HG03558 (cell line): ENCODE results near the gene C16orf95.

Experiments used
- ATAC-seq: cut with Tn5 transposase; IDR thresholded peaks from one replicate; pipeline ENCODE4 v1.9.1; 2021; ENCODE audit warnings: moderate number of reproducible peaks; ENCODE audit not compliant: unreplicated experiment; ENCODE audit errors: extremely low read depth

C16orf95 gene

GRCh38 chr16:87333581-87334331 lies 16.6 kb upstream of the C16orf95 start:
- ATAC-seq: no peak

DNA sequence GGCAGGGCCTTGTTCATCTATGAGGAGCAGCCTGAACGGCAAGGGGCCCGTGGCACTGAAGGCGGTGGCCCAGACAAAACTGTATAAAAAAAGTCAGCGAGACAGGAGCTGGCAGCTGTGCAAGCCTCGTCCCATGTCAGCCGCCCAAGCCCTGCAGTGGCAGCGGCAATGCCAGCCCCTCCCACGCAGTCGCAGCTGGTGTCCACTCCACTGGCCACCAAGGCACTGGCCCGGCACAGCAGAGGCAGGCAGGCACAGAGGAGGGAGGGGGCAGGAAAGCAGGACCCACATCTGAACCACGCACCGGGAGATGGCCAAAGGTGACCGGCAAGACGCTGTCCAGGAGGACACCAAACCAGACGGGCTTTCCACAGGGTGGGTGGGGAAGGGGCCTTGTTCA lies 15.9 kb upstream of the C16orf95 start:
- ATAC-seq: no peak

DNA sequence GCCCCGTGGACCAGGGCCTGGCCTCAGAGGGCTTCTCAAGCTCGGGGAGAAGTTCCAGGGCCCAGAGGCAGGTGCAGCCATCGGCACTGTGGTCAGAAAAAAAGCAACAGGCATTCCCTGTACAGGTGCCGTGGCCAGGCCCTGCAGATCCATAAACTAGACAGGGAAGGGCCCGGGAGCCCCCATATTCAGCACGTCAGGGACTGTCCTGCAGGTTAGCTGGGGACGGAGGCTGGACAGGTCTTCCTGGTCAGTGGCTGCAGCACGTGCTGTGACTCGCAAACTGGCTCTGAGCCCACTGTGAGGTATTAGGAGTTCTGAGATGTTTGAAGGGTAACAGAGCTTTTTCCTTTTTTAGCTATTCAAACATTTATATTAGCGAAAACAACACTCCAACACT lies 15.0 kb upstream of the C16orf95 start:
- no peak for ATAC-seq

- no peak for ATAC-seq
These were observed 14.1 kb upstream of the C16orf95 start for GRCh38 chr16:87331241-87331801.

DNA sequence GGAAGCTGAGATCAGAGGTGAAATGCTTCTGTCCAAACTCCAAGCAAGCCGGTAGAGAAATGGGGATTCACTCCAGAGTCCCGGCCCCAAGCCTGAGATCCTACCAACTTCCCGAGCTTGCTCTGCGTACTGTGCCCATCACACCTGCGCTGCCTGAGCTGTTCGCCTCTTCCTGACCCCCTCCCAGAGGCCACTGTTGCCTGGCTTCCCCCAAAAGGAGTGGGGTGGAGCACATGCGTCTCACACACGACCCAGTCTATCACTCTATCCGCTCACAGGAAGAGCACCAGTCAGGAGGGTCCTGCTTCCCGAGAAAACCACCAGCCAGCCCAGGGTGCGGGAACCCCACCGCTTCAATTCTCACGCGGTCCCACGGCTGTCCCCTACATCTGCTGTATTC lies 13.5 kb upstream of the C16orf95 start:
- no peak for ATAC-seq

DNA sequence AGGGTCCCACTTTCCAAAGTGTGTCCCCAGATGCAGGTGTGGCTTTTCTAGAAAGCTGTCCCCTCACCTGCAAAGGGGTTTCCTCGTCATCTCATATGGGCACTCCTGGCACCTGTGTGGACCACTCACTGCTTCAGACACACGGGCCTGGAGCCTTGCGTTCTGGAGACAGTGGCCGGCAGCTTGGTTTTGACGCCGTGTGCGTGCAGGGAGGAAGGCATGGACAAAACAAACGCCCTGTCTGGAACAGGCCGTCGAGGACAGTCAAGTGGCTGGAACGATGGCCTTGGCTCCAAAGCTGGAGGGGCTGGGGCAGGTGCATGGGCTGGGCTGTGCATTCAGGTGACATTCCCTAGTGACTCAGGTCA lies 13.0 kb upstream of the C16orf95 start:
- no peak for ATAC-seq

- no peak for ATAC-seq
These were observed 12.5 kb upstream of the C16orf95 start for GRCh38 chr16:87329436-87330256.

GRCh38 chr16:87328846-87329245 lies 11.7 kb upstream of the C16orf95 start:
- no peak for ATAC-seq

- ATAC-seq: no peak
These were observed 10.8 kb upstream of the C16orf95 start for GRCh38 chr16:87327798-87328495.

DNA sequence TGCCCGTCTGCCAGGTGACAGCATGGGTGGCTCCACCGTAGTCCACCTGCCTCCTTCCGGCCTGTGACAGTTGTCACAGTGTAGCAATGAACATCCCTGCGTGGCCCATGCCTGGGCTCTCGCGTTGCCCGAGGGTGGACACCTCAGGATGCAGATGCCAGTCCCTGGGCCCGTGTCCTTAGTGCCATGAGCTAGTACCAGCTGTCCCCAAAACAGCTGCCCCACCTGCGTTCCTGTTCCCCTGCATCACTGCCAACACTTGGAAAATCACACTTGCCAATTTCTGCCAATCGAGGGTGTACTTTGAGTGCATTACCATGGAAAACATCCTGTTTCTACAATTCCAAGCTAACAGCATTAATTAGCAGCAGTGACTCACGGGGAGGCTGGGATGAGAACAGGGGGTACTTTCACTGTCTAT lies 9.0 kb upstream of the C16orf95 start:
- ATAC-seq: no peak

DNA sequence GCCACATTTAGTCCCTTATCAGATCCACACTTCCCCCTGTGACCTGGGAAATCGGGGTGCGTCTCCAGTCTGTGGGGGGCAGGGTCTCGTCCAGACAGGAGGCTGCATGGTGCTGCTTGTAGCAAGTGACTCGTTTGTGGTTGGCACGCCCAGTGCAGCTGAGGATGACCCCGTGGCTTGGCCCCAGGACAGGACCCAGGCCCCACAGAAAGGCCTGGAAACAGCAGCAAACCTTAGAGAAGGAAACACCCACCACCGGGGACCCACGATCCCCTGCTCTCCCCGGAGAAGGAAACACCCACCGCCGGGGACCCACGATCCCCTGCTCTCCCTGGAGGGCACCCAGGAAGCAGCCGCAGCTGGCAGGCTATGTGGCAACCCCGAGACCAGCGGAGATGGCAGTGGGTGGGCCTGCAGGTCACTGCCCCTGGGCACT lies 8.2 kb upstream of the C16orf95 start:
- no peak for ATAC-seq

- no peak for ATAC-seq
These were observed 7.5 kb upstream of the C16orf95 start for GRCh38 chr16:87324411-87325275.

DNA sequence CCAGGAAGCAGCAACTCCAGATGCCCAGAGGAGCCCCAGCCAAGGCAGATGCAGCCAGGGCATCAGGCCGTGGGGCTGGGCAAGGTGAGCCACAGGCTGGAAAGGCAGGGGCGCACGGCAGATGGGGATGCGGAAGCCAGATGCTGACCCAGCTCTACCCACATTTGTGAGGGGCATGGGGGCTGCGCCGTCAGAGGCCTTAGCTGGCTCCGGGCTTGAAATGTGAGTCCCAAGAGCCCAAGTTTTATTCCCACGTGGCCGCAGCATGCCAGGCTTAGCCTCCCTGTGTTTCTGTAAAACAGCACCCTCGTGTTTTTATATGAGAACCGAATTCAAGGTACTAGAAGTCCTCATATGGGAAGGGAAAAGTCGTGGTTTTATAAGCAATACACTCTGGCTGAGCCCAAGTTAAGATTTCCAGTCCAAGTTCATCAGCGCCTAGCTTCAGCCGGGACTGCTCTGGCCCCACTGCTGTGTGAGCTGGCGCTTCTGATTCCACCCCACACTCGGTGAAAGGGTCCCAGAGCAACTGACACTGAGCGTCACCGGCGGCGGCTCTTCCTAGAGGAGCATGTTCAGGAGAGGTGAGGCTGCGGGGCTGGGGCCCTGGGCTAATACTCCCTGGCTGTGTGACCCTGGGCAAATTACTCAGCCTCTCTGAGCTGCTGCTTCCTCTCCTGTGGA lies 6.7 kb upstream of the C16orf95 start:
- ATAC-seq: no peak

GRCh38 chr16:87322833-87323726 lies 5.9 kb upstream of the C16orf95 start:
- no peak for ATAC-seq

GRCh38 chr16:87322360-87322759 lies 5.2 kb upstream of the C16orf95 start:
- ATAC-seq: no peak

- no peak for ATAC-seq
These were observed 4.3 kb upstream of the C16orf95 start for GRCh38 chr16:87321336-87322107.

GRCh38 chr16:87320510-87321227 lies 3.5 kb upstream of the C16orf95 start:
- ATAC-seq: no peak
